Endodermal cell (in vitro differentiated cells): ENCODE results near the gene NUAK2. TPM values are rescaled to one million over a fixed set of nuclear protein-coding genes. Genes with fewer than 3 reads are reported as not detected.
"Not testable (repeated sequence)": the region's sequence is repeated elsewhere in the genome, so short reads cannot be mapped to it uniquely, and the experiment has no call there.

Experiments used
- DNase-seq: peaks from one replicate; pipeline ENCODE4 v3.0.0-alpha.2; 2017
- H3K27ac ChIP-seq: 2 replicates; pipeline ENCODE4 v1.5.1; 2013; ENCODE audit warnings: mild to moderate bottlenecking, low read depth, low read length, moderate library complexity
- H3K27me3 ChIP-seq: 2 replicates; pipeline ENCODE4 v1.6.1; 2013; ENCODE audit warnings: mild to moderate bottlenecking, low read length, moderate library complexity; ENCODE audit not compliant: insufficient read depth, control insufficient read depth, poor library complexity, severe bottlenecking
- H3K36me3 ChIP-seq: 2 replicates; pipeline ENCODE4 v1.7.0; 2013; ENCODE audit warnings: mild to moderate bottlenecking, low read length, moderate library complexity; ENCODE audit not compliant: control insufficient read depth, insufficient read depth
- H3K4me1 ChIP-seq: one replicate; pipeline ENCODE4 v1.7.0; 2013; ENCODE audit warnings: low read length; ENCODE audit not compliant: control insufficient read depth, insufficient read depth
- H3K4me3 ChIP-seq: 2 replicates; pipeline ENCODE4 v1.5.1; 2013; ENCODE audit warnings: mild to moderate bottlenecking, low read length, moderate library complexity
- H3K9ac ChIP-seq: 2 replicates; pipeline ENCODE4 v1.6.1; 2013; ENCODE audit warnings: mild to moderate bottlenecking, low read length, moderate library complexity; ENCODE audit not compliant: poor library complexity, severe bottlenecking; ENCODE audit errors: extremely low read depth
- H3K9me3 ChIP-seq: 2 replicates; pipeline ENCODE4 v1.6.1; 2013; ENCODE audit warnings: mild to moderate bottlenecking, low read length, moderate library complexity; ENCODE audit not compliant: control insufficient read depth
- H3K27ac Mint-ChIP-seq: 2 replicates; pipeline ENCODE4 v1.8.0; 2020; ENCODE audit warnings: mixed read lengths
- H3K27me3 Mint-ChIP-seq: 2 replicates; pipeline ENCODE4 v1.8.0; 2021; ENCODE audit warnings: mild to moderate bottlenecking, mixed read lengths; ENCODE audit not compliant: insufficient read depth
- H3K36me3 Mint-ChIP-seq: 2 replicates; pipeline ENCODE4 v1.8.0; 2020; ENCODE audit warnings: low read depth, mixed read lengths
- H3K4me1 Mint-ChIP-seq: 2 replicates; pipeline ENCODE4 v1.8.0; 2020; ENCODE audit warnings: mixed read lengths
- H3K4me3 Mint-ChIP-seq: 2 replicates; pipeline ENCODE4 v1.8.0; 2020; ENCODE audit warnings: mild to moderate bottlenecking, moderate library complexity, mixed read lengths
- H3K9me3 Mint-ChIP-seq: 2 replicates; pipeline ENCODE4 v1.8.0; 2020; ENCODE audit warnings: mild to moderate bottlenecking, mixed read lengths
- CTCF ChIP-seq: fragments of 200-600 bp; sonication (generic); conservative IDR thresholded peaks from 2 replicates; pipeline ENCODE4 v1.5.0; 2021; ENCODE audit warnings: antibody characterized with exemption, mild to moderate bottlenecking
- WGBS, 2 experiments: methylation state at CpG; one replicate each; pipeline versions ENCODE4 v1.1.5 to v1.1.7; 2013; ENCODE audit warnings: missing lambda C conversion rate in 2 of 2, mixed read lengths in 1 of 2; ENCODE audit not compliant: insufficient coverage in 1 of 2, insufficient read length in 1 of 2; 5-methylcytosine and 5-hydroxymethylcytosine counted together
- total RNA-seq, 2 donors: library from RNA; stranded (reverse); fragmentation: NEBNext Ultra II Directional in 1 of 2; extraction: Animal tissue kit (Norgen Biotek cat#: 25700) in 1 of 2; gene quantifications; 2 replicates in 1 of 2; 3 replicates in 1 of 2; pipeline ENCODE4 v1.2.1, GENCODE V29; 2021

NUAK2 gene
- total RNA-seq, 2 donors from 2014 or later, result 13.4 to 19.1 TPM

GRCh38 chr1:205298191-205298994, 23.2 kb downstream of the NUAK2 start:
- Histone ChIP-seq H3K27ac (peak overlapping the region; percentile 79), H3K9me3 (no peaks in the 10 kb centered on the region), H3K4me1 (peaks cover 39% of the 10 kb centered on the region), H3K4me3 (no peak overlapping the region), H3K9ac (peak overlapping the region; percentile 31), H3K36me3 (peaks cover 12% of the 10 kb centered on the region), H3K27me3 (no peaks in the 10 kb centered on the region)
- Mint-ChIP-seq H3K36me3 (peaks cover 10% of the 10 kb centered on the region), H3K4me3 (no peak overlapping the region), H3K9me3 (no peaks in the 10 kb centered on the region), H3K27ac (peak overlapping the region; percentile 99), H3K4me1 (peaks cover 68% of the 10 kb centered on the region), H3K27me3 (no peaks in the 10 kb centered on the region)
- DNase-seq, result peak; percentile 94
- no peak for TF ChIP-seq CTCF
- 71 to 74% methylated on average over 7 to 9 of the region's 9 CpGs for WGBS, 2 experiments

GRCh38 chr1:205297546-205298177, 23.9 kb downstream of the NUAK2 start:
- H3K27me3 Mint-ChIP-seq, H3K9me3 ChIP-seq, H3K9me3 Mint-ChIP-seq, H3K4me3 ChIP-seq, H3K4me3 Mint-ChIP-seq, H3K9ac ChIP-seq, H3K36me3 ChIP-seq, H3K27me3 ChIP-seq, H3K36me3 Mint-ChIP-seq, DNase-seq: not testable (repeated sequence)
- peak overlapping the region; percentile 99 for H3K27ac Mint-ChIP-seq
- Histone ChIP-seq H3K4me1 (peaks cover 39% of the 10 kb centered on the region), H3K27ac (peak overlapping the region; percentile 79)
- peaks cover 70% of the 10 kb centered on the region for H3K4me1 Mint-ChIP-seq
- WGBS, 2 experiments, result 91 to 92% methylated on average over 3 to 5 of the region's 5 CpGs

GRCh38 chr1:205296154-205296553, 25.4 kb downstream of the NUAK2 start:
- H3K4me3 ChIP-seq, result no peak overlapping the region
- H3K27me3 ChIP-seq, result no peaks in the 10 kb centered on the region
- no peak for DNase-seq
- no peak overlapping the region for H3K27ac ChIP-seq
- 86% methylated on average over 1 to 2 of the region's 2 CpGs for WGBS, 2 experiments
- H3K27me3 Mint-ChIP-seq, result no peaks in the 10 kb centered on the region
- H3K4me3 Mint-ChIP-seq, result peak overlapping the region; percentile 1
- H3K4me1 Mint-ChIP-seq, result peaks cover 58% of the 10 kb centered on the region
- H3K27ac Mint-ChIP-seq, result peak overlapping the region; percentile 97
- H3K9me3 ChIP-seq, result no peaks in the 10 kb centered on the region
- H3K9me3 Mint-ChIP-seq, result no peaks in the 10 kb centered on the region
- no peak overlapping the region for H3K9ac ChIP-seq
- TF ChIP-seq CTCF, result no peak
- H3K4me1 ChIP-seq, result peaks cover 35% of the 10 kb centered on the region
- no peaks in the 10 kb centered on the region for H3K36me3 Mint-ChIP-seq
- H3K36me3 ChIP-seq, result no peaks in the 10 kb centered on the region
